Stimulated activated naive CD8-positive, alpha-beta T cell treated with anti-CD3 and anti-CD28 coated beads, Interleukin-15, amount 100 ng/mL, for 72 hours (primary cell): Measurements from ENCODE around the gene NLRC5.
A peak's percentile ranks its signal among the peaks of the same experiment; 100 is the strongest.

ENCODE experiments used
- ATAC-seq: fragments of 150-1000 bp; cut with Tn5 transposase; 2 replicates; pipeline ENCODE4 v1.10.0; 2021; ENCODE audit warnings: mild to moderate bottlenecking, moderate library complexity
- DNase-seq, 2 donors: peaks; one replicate each; pipeline ENCODE4 v3.0.0; 2021 to 2022
- H3K27ac Mint-ChIP-seq, 2 donors: one replicate each; pipeline ENCODE4 v1.8.0; 2022; ENCODE audit warnings: mild to moderate bottlenecking in 2 of 2, mixed read lengths in 2 of 2, moderate library complexity in 2 of 2
- H3K27me3 Mint-ChIP-seq: one replicate; pipeline ENCODE4 v1.8.0; 2022; ENCODE audit warnings: mixed read lengths
- H3K4me1 Mint-ChIP-seq: one replicate; pipeline ENCODE4 v1.8.0; 2022; ENCODE audit warnings: mild to moderate bottlenecking, mixed read lengths
- H3K4me3 Mint-ChIP-seq, 2 donors: one replicate each; pipeline ENCODE4 v1.8.0; 2022; ENCODE audit warnings: mild to moderate bottlenecking in 2 of 2, mixed read lengths in 2 of 2, moderate library complexity in 1 of 2
- H3K9me3 Mint-ChIP-seq, 2 donors: one replicate each; pipeline ENCODE4 v1.8.0; 2022; ENCODE audit warnings: mixed read lengths in 2 of 2

The NLRC5 gene, protein sequence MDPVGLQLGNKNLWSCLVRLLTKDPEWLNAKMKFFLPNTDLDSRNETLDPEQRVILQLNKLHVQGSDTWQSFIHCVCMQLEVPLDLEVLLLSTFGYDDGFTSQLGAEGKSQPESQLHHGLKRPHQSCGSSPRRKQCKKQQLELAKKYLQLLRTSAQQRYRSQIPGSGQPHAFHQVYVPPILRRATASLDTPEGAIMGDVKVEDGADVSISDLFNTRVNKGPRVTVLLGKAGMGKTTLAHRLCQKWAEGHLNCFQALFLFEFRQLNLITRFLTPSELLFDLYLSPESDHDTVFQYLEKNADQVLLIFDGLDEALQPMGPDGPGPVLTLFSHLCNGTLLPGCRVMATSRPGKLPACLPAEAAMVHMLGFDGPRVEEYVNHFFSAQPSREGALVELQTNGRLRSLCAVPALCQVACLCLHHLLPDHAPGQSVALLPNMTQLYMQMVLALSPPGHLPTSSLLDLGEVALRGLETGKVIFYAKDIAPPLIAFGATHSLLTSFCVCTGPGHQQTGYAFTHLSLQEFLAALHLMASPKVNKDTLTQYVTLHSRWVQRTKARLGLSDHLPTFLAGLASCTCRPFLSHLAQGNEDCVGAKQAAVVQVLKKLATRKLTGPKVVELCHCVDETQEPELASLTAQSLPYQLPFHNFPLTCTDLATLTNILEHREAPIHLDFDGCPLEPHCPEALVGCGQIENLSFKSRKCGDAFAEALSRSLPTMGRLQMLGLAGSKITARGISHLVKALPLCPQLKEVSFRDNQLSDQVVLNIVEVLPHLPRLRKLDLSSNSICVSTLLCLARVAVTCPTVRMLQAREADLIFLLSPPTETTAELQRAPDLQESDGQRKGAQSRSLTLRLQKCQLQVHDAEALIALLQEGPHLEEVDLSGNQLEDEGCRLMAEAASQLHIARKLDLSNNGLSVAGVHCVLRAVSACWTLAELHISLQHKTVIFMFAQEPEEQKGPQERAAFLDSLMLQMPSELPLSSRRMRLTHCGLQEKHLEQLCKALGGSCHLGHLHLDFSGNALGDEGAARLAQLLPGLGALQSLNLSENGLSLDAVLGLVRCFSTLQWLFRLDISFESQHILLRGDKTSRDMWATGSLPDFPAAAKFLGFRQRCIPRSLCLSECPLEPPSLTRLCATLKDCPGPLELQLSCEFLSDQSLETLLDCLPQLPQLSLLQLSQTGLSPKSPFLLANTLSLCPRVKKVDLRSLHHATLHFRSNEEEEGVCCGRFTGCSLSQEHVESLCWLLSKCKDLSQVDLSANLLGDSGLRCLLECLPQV (N-terminal part only)

DNA sequence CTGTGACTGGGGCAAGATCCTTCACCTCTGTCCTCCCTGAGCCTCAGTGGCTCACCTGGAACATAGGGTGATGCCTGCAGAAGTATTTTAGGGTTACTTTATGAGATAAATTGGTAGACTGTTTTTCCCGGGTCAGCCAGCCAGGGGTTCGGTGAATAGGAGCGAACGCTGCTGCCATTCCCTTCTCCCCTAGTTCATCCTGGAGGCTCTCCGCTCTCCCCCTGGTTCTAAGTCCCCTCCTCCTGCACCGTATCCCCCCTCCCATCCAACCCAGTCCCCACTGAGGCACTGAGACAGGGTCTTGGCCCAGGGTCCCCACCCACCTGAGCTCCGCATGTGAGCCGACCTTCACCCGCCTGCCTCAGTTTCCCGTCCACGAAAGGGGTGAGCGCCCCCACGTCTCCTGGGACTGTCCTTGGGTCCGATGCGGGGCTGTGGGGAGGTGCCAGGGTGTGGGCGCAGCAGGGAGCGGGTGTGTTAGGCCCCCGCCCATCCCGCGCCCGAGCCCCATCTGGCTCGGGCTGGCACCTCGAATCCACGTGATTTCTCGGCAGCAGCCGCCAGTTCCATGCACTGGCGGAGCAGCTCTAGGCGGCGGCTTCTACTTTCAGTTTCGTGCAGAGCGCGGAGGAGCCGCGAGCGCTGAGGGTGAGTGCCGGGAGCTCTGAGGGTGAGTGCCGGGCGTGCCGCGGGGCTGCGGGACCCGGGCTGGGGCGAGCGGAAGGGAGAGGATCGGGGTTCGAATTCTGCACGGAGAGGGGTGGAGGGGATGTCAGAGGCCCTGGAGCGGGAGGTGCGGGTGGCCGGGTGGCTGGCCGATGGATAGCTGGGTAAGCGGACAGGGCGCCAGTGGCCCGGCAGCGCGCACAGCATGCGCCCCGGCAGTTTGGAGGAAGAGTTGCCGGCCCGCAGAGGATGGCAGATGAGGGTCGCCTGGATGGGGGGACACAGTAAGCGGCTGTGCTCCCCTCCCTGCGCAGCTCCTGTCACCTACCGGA, at the start of gene NLRC5:
NLRC5 (plus strand) TSS at position 610 of the 998 bp plus-strand sequence. CDS start 31,156 bp downstream, outside the sequence.
- Mint-ChIP-seq H3K4me3 (peak within 1 kb of the TSS; percentile 97 to 99), H3K27me3 (no peaks in the 10 kb centered on the region), H3K4me1 (peaks cover 87% of the 10 kb centered on the region), H3K27ac (peak within 1 kb of the TSS; percentile 99 to 100), H3K9me3 (no peaks in the 10 kb centered on the region)
- DNase-seq (peak; percentile 95 to 96), ATAC-seq (peak; percentile 87)

GRCh38 chr16:56939801-56940200, 49.6 kb upstream of the NLRC5 start:
- Mint-ChIP-seq H3K27me3 (no peaks in the 10 kb centered on the region), H3K9me3 (no peaks in the 10 kb centered on the region), H3K4me3 (peak overlapping the region; percentile 70 to 94), H3K4me1 (peaks cover 97% of the 10 kb centered on the region), H3K27ac (peak overlapping the region; percentile 97 to 98)
- no peak for ATAC-seq
- no peak for DNase-seq

GRCh38 chr16:56941092-56941491, 48.3 kb upstream of the NLRC5 start:
- H3K27ac Mint-ChIP-seq = no peak overlapping the region
- H3K9me3 Mint-ChIP-seq = no peaks in the 10 kb centered on the region
- H3K4me3 Mint-ChIP-seq = peak overlapping the region in 1 of 2 donors; percentile 35
- ATAC-seq (no peak), DNase-seq (no peak)
- H3K4me1 Mint-ChIP-seq = peaks cover 91% of the 10 kb centered on the region
- H3K27me3 Mint-ChIP-seq = no peaks in the 10 kb centered on the region

- no peak for DNase-seq
- Mint-ChIP-seq H3K27ac (peak overlapping the region in 1 of 2 donors; percentile 15), H3K27me3 (no peaks in the 10 kb centered on the region), H3K9me3 (no peaks in the 10 kb centered on the region), H3K4me1 (peaks cover 89% of the 10 kb centered on the region), H3K4me3 (peak overlapping the region in 1 of 2 donors; percentile 40)
- ATAC-seq = no peak
Observed at GRCh38 chr16:56941856-56942331, 47.5 kb upstream of the NLRC5 start.

- no peak for DNase-seq
- H3K9me3 Mint-ChIP-seq = no peaks in the 10 kb centered on the region
- H3K4me1 Mint-ChIP-seq = peaks cover 71% of the 10 kb centered on the region
- no peaks in the 10 kb centered on the region for H3K27me3 Mint-ChIP-seq
- peak overlapping the region; percentile 57 to 80 for H3K4me3 Mint-ChIP-seq
- peak overlapping the region; percentile 60 to 95 for H3K27ac Mint-ChIP-seq
- ATAC-seq = no peak
Observed at GRCh38 chr16:56943761-56944375, 45.5 kb upstream of the NLRC5 start.

GRCh38 chr16:56944954-56945839, 44.2 kb upstream of the NLRC5 start:
- ATAC-seq = peak; percentile 86
- peak; percentile 54 to 61 for DNase-seq
- peak overlapping the region; percentile 57 to 80 for H3K4me3 Mint-ChIP-seq

DNA sequence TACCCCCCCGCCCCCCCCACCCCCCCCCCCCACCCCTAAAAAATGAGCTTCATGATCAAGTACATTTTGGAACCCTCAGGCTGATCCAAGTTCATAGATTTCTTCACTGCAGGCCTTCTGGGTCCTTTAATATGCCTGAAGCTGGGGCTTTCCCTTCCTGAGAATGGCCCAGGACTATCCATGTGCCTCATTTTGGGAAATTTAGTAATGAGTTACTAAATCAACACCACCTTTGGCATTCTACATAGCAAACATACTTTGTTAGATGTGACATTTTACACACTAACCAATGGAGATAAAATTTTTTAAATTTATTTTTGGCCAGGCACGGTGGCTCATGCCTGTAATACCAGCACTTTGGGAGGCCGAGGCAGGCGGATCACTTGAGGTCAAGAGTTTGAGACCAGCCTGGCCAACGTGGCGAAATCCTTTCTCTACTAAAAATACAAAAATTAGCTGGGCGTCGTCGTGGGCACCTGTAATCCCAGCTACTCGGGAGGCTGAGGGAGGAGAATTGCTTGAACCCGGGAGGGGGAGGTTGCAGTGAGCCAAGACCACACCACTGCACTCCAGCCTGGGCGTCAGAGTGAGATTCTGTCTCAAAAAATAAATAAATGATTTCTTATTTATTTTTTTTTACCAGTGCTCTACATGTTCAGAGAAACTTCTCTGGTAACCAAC, 43.4 kb upstream of the NLRC5 start:
- DNase-seq = no peak
- ATAC-seq = no peak
- Mint-ChIP-seq H3K27ac (no peak overlapping the region), H3K27me3 (no peaks in the 10 kb centered on the region), H3K9me3 (no peaks in the 10 kb centered on the region), H3K4me3 (no peak overlapping the region), H3K4me1 (peaks cover 60% of the 10 kb centered on the region)

More at GRCh38 chr16:56944954-56945839, 44.2 kb upstream of the NLRC5 start:
- Mint-ChIP-seq H3K9me3 (no peaks in the 10 kb centered on the region), H3K27me3 (no peaks in the 10 kb centered on the region), H3K27ac (peak overlapping the region; percentile 60 to 95), H3K4me1 (peaks cover 60% of the 10 kb centered on the region)

- ATAC-seq (no peak), DNase-seq (peak in 1 of 2 donors; percentile 39)
- Mint-ChIP-seq H3K4me3 (no peak overlapping the region), H3K4me1 (peaks cover 61% of the 10 kb centered on the region), H3K27me3 (no peaks in the 10 kb centered on the region), H3K9me3 (no peaks in the 10 kb centered on the region), H3K27ac (peak overlapping the region in 1 of 2 donors; percentile 45)
Observed at GRCh38 chr16:56946767-56947603, 42.4 kb upstream of the NLRC5 start.

- ATAC-seq = no peak
- no peaks in the 10 kb centered on the region for H3K9me3 Mint-ChIP-seq
- H3K4me1 Mint-ChIP-seq = peaks cover 55% of the 10 kb centered on the region
- no peak for DNase-seq
- no peak overlapping the region for H3K4me3 Mint-ChIP-seq
- H3K27ac Mint-ChIP-seq = no peak overlapping the region
- H3K27me3 Mint-ChIP-seq = no peaks in the 10 kb centered on the region
Observed at GRCh38 chr16:56947604-56947995, 41.8 kb upstream of the NLRC5 start.

GRCh38 chr16:56948234-56948633, 41.1 kb upstream of the NLRC5 start:
- H3K4me1 Mint-ChIP-seq = peaks cover 49% of the 10 kb centered on the region
- H3K27me3 Mint-ChIP-seq = no peaks in the 10 kb centered on the region
- no peak for DNase-seq
- no peaks in the 10 kb centered on the region for H3K9me3 Mint-ChIP-seq
- no peak overlapping the region for H3K4me3 Mint-ChIP-seq
- no peak for ATAC-seq
- no peak overlapping the region for H3K27ac Mint-ChIP-seq

DNA sequence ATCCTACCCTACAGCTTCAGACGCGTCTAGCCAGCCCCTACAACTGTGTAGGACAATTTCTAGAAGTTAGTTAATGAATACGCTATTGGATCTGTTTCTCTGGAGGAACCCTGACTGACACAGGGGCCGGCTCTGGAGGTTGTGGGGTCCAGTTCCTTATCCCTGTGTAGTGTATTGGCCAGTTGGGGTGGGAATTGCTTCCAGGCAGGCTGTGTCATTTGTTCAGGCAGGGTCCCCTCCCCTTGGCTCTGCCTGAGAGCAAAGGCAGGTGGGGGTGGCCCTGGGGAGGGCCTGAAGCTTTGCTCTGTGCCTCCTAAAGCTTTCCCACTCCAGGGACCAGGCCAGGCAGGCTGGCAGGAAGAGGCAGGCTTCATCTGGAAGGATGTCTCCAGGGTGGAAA, 39.3 kb upstream of the NLRC5 start:
- peaks cover 30% of the 10 kb centered on the region for H3K4me1 Mint-ChIP-seq
- DNase-seq (no peak), ATAC-seq (no peak)
- H3K27me3 Mint-ChIP-seq = no peaks in the 10 kb centered on the region
- H3K4me3 Mint-ChIP-seq = no peak overlapping the region
- H3K27ac Mint-ChIP-seq = no peak overlapping the region
- no peaks in the 10 kb centered on the region for H3K9me3 Mint-ChIP-seq

DNA sequence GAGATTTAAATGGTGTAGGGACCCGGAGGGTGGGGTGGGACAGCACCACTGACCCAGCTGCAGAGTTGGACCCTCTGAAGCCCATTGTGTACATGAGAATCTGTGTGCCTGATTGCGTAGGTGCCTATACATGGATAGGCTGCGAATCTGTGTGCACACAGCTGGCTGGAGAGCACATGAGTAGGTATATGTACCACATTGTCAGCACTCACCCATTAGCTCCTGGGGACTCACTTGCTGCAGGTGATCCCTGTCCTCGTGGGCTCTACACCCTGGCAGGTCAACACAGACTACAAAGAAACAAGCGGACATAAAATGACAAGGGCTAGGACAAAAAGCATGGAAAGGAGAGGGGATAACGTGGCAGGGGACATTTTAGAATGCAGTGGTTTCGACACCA, 38.9 kb upstream of the NLRC5 start:
- H3K4me3 Mint-ChIP-seq = no peak overlapping the region
- H3K27ac Mint-ChIP-seq = peak overlapping the region in 1 of 2 donors; percentile 31
- no peaks in the 10 kb centered on the region for H3K27me3 Mint-ChIP-seq
- ATAC-seq = no peak
- H3K9me3 Mint-ChIP-seq = no peaks in the 10 kb centered on the region
- no peak for DNase-seq
- peaks cover 26% of the 10 kb centered on the region for H3K4me1 Mint-ChIP-seq
